Stimulated activated CD8-positive, alpha-beta memory T cell treated with anti-CD3 and anti-CD28 coated beads, Interleukin-15, amount 100 ng/mL, for 4 hours (primary cell): Measurements from ENCODE around the gene ME1.

Experiments
- DNase-seq, 2 donors: peaks; one replicate each; pipeline ENCODE4 v3.0.0-alpha.2; 2020; ENCODE audit warnings: low read depth in 2 of 2

The ME1 gene

GRCh38 chr6:83190626-83191025 lies 240.2 kb downstream of the ME1 start:
- no peak for DNase-seq

GRCh38 chr6:83188501-83188900 lies 242.3 kb downstream of the ME1 start:
- no peak for DNase-seq

- DNase-seq: no peak
Observed at GRCh38 chr6:83185096-83185495, 245.8 kb downstream of the ME1 start.

GRCh38 chr6:83183082-83183828 lies 247.6 kb downstream of the ME1 start:
- DNase-seq: no peak

- no peak for DNase-seq
Observed at GRCh38 chr6:83182114-83182513, 248.7 kb downstream of the ME1 start.

- DNase-seq: no peak
Observed at GRCh38 chr6:83180426-83180950, 250.4 kb downstream of the ME1 start.

GRCh38 chr6:83176246-83176645 lies 254.6 kb downstream of the ME1 start:
- DNase-seq: no peak

- no peak for DNase-seq
Observed at GRCh38 chr6:83169511-83169910, 261.3 kb downstream of the ME1 start.

GRCh38 chr6:83169106-83169505 lies 261.7 kb downstream of the ME1 start:
- no peak for DNase-seq

- no peak for DNase-seq
Observed at GRCh38 chr6:83168556-83168955, 262.3 kb downstream of the ME1 start.

GRCh38 chr6:83167726-83168278 lies 263.0 kb downstream of the ME1 start:
- DNase-seq: no peak
